Sigmoid colon (tissue), 4 donors: ENCODE measurements around the gene IDE.

ENCODE experiments used
- CTCF ChIP-seq, 4 experiments: fragments of 450-650 bp in 3 of 4; fragments of 200-600 bp in 1 of 4; IDR thresholded peaks; one replicate each; pipeline ENCODE4 v1.5.1; 2016 to 2019; ENCODE audit warnings: antibody characterized with exemption in 4 of 4, mild to moderate bottlenecking in 3 of 4, moderate library complexity in 2 of 4
- EP300 ChIP-seq, 4 donors: sonication (generic); formaldehyde crosslinking; IDR thresholded peaks; one replicate each; pipeline ENCODE4 v1.6.1; 2017; ENCODE audit warnings: antibody characterized with exemption in 4 of 4

- no peak for TF ChIP-seq EP300 (IDR thresholded peaks at IDR 0.05)
- no peak for TF ChIP-seq CTCF (IDR thresholded peaks at IDR 0.05)
Observed at GRCh38 chr10:92550924-92551323, 23.0 kb downstream of the IDE start.
